ENCODE data around the gene CCDC93. TPM values are rescaled to one million over a fixed set of nuclear protein-coding genes. Genes with fewer than 3 reads are reported as not detected.
"Not testable (repeated sequence)": the region's sequence is repeated elsewhere in the genome, so short reads cannot be mapped to it uniquely, and the experiment has no call there.

The CCDC93 gene
- total RNA-seq, 1 donor from 2014 or later = 63.4 TPM

DNA sequence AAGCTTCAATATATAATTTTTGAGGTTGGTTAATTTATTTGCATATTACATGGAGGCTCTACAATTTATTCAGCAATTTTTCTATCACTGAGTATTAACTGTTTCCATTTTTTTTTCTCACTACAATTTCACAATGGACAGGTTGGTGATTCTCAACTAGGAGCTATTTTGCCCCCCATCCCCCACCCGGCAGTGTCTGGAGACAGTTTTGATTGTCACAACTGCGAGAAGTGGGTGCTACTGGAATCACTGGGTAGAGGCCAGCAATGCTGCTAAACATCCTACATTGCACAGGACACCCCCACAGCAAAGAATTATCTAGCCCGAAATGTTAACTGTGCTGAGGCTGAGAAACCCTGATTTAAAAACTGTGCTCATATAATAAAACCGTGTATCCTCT, 82.6 kb downstream of the CCDC93 start:
- no peak overlapping the region for H3K27ac Mint-ChIP-seq
- no peak for DNase-seq (ENCODE audit: low spot score, unreplicated experiment)
- no peaks in the 10 kb centered on the region for H3K27me3 Mint-ChIP-seq
- peaks cover 3% of the 10 kb centered on the region for H3K9me3 Mint-ChIP-seq (ENCODE audit: low read depth)
- no peaks in the 10 kb centered on the region for H3K4me1 Mint-ChIP-seq (ENCODE audit: low read depth)
- H3K36me3 Mint-ChIP-seq (ENCODE audit: insufficient read depth) = peaks cover 51% of the 10 kb centered on the region
- TF ChIP-seq CTCF (IDR thresholded peaks at IDR 0.05; ENCODE audit: unreplicated experiment) = no peak
- no peak overlapping the region for H3K4me3 Mint-ChIP-seq (ENCODE audit: low read depth)

DNA sequence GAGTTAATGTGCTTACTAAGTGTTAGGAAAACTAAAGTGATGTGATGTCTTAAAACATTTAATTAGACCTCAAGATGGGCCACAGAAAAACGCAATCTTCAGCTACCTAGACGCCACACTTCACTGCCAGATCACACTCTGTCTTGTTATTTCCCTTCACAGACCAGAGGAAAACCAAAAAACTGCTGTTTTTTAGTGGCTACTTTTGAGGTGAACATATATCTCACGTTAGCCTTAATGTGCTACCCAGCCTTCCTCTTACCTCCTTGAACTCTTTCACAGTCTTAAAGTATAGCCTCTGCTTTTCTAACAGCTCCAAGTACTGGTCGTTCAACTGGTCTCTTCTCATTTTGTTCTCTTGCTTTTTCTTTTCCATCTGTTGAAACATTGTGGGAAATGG, 83.1 kb downstream of the CCDC93 start:
- no peak for TF ChIP-seq CTCF (IDR thresholded peaks at IDR 0.05; ENCODE audit: unreplicated experiment)
- peaks cover 3% of the 10 kb centered on the region for H3K9me3 Mint-ChIP-seq (ENCODE audit: low read depth)
- no peak overlapping the region for H3K4me3 Mint-ChIP-seq (ENCODE audit: low read depth)
- H3K27ac Mint-ChIP-seq = no peak overlapping the region
- no peaks in the 10 kb centered on the region for H3K4me1 Mint-ChIP-seq (ENCODE audit: low read depth)
- H3K36me3 Mint-ChIP-seq (ENCODE audit: insufficient read depth) = peaks cover 51% of the 10 kb centered on the region
- H3K27me3 Mint-ChIP-seq = no peaks in the 10 kb centered on the region
- DNase-seq (ENCODE audit: low spot score, unreplicated experiment) = no peak

- not testable (repeated sequence) for DNase-seq (ENCODE audit: low spot score, unreplicated experiment); H3K27me3 Mint-ChIP-seq; H3K27ac Mint-ChIP-seq; H3K4me3 Mint-ChIP-seq (ENCODE audit: low read depth); H3K9me3 Mint-ChIP-seq (ENCODE audit: low read depth); H3K4me1 Mint-ChIP-seq (ENCODE audit: low read depth)
- H3K36me3 Mint-ChIP-seq (ENCODE audit: insufficient read depth) = peaks cover 65% of the 10 kb centered on the region
These were observed 90.4 kb downstream of the CCDC93 start for GRCh38 chr2:117923471-117923870.

DNA sequence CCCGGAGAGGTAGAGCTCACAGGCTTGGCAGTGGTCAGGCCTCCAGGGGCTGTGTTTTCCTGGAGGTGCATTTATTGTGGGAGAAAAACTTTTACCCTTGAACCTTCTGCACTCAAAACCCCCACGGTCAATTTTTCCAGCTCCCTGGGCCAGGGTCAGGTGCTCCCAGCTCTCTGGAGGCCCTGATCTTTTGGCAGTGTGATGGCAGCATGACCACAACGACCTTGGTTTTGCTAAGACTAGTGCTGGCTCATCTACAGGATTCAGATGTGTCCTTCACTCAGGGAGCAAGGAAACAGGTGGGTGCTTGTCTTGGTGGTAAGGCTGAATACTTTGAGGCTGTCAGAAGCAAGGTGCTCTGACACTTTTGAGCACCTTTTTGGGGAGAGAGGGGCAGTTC, 92.3 kb downstream of the CCDC93 start:
- no peak for TF ChIP-seq CTCF (IDR thresholded peaks at IDR 0.05; ENCODE audit: unreplicated experiment)
- H3K4me1 Mint-ChIP-seq (ENCODE audit: low read depth) = no peaks in the 10 kb centered on the region
- H3K4me3 Mint-ChIP-seq (ENCODE audit: low read depth) = no peak overlapping the region
- peaks cover 6% of the 10 kb centered on the region for H3K9me3 Mint-ChIP-seq (ENCODE audit: low read depth)
- H3K27ac Mint-ChIP-seq = no peak overlapping the region
- H3K27me3 Mint-ChIP-seq = no peaks in the 10 kb centered on the region
- peaks cover 52% of the 10 kb centered on the region for H3K36me3 Mint-ChIP-seq (ENCODE audit: insufficient read depth)
- DNase-seq (ENCODE audit: low spot score, unreplicated experiment) = no peak

GRCh38 chr2:117918608-117919007, 95.3 kb downstream of the CCDC93 start:
- no peak overlapping the region for H3K27ac Mint-ChIP-seq
- no peaks in the 10 kb centered on the region for H3K27me3 Mint-ChIP-seq
- no peaks in the 10 kb centered on the region for H3K9me3 Mint-ChIP-seq (ENCODE audit: low read depth)
- H3K4me1 Mint-ChIP-seq (ENCODE audit: low read depth) = no peaks in the 10 kb centered on the region
- no peak for TF ChIP-seq CTCF (IDR thresholded peaks at IDR 0.05; ENCODE audit: unreplicated experiment)
- peaks cover 37% of the 10 kb centered on the region for H3K36me3 Mint-ChIP-seq (ENCODE audit: insufficient read depth)
- no peak for DNase-seq (ENCODE audit: low spot score, unreplicated experiment)
- H3K4me3 Mint-ChIP-seq (ENCODE audit: low read depth) = no peak overlapping the region

- peak; percentile 55 for TF ChIP-seq CTCF (IDR thresholded peaks at IDR 0.05; ENCODE audit: unreplicated experiment)
- DNase-seq (ENCODE audit: low spot score, unreplicated experiment) = no peak
- no peak overlapping the region for H3K4me3 Mint-ChIP-seq (ENCODE audit: low read depth)
- no peaks in the 10 kb centered on the region for H3K27me3 Mint-ChIP-seq
- H3K9me3 Mint-ChIP-seq (ENCODE audit: low read depth) = no peaks in the 10 kb centered on the region
- peak overlapping the region; percentile 13 for H3K27ac Mint-ChIP-seq
- H3K4me1 Mint-ChIP-seq (ENCODE audit: low read depth) = no peaks in the 10 kb centered on the region
- peaks cover 28% of the 10 kb centered on the region for H3K36me3 Mint-ChIP-seq (ENCODE audit: insufficient read depth)
These were observed 96.5 kb downstream of the CCDC93 start for GRCh38 chr2:117917223-117917917.

All from progenitor cell of endocrine pancreas (in vitro differentiated cells).